Muscle of back (tissue), 11 donors: ENCODE measurements around the gene PPL. TPM values are rescaled to one million over a fixed set of nuclear protein-coding genes. Genes with fewer than 3 reads are reported as not detected.
"Not testable (repeated sequence)": the region's sequence is repeated elsewhere in the genome, so short reads cannot be mapped to it uniquely, and the experiment has no call there.

Experiments
- DNase-seq, 3 donors: peaks; one replicate each; pipeline versions ENCODE4 v3.0.0 to v3.0.0-alpha.2; 2013
- polyA plus RNA-seq, 10 donors: library from polyadenylated mRNA; unstranded; fragments of 120-200 nt; gene quantifications; one replicate each; pipeline ENCODE4 v1.2.1, GENCODE V29; 2013; ENCODE audit not compliant: insufficient read length in 10 of 10

PPL gene
- polyA plus RNA-seq, 10 donors, result 0.57 to 20.2 (median 1.2) TPM

DNA sequence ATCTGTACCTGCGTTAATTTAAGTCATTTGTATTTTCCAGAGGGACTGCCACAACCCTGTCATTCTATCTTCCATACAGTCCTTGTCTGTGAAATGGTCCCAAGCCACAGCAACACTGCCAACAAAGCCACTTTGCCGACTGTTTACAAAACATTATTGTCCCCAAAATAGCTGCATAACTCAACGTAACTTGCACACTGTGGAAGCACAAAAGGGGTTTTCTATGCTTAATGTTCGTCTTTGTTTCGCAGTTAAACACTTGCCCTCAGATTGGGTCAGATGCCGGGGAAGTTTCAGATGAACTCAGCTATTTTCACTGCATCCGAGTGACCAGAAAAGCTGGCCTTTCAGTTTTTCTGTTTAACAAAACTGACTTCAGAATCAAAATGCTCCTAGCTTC is 25.8 kb upstream of the PPL start:
- DNase-seq, result no peak

DNA sequence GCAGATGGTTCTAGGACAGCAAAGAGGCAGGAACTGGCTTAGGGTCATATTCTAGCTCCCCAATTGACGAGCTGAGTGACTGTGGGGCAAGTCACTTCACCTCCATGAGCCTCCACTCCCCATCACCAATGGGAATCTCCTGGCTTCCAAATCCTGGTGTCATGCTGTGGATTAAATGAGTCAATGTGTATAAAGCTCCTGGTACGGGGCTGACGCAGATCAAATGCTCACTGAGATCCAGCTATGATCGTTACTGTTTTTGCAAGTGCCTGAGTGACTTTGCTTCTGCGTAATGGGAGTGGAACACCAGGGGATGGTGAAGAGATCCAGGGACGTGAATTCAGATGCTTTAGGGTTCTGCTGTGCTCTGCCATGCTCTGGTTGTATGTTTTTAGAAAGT is 23.6 kb upstream of the PPL start:
- no peak for DNase-seq

DNA sequence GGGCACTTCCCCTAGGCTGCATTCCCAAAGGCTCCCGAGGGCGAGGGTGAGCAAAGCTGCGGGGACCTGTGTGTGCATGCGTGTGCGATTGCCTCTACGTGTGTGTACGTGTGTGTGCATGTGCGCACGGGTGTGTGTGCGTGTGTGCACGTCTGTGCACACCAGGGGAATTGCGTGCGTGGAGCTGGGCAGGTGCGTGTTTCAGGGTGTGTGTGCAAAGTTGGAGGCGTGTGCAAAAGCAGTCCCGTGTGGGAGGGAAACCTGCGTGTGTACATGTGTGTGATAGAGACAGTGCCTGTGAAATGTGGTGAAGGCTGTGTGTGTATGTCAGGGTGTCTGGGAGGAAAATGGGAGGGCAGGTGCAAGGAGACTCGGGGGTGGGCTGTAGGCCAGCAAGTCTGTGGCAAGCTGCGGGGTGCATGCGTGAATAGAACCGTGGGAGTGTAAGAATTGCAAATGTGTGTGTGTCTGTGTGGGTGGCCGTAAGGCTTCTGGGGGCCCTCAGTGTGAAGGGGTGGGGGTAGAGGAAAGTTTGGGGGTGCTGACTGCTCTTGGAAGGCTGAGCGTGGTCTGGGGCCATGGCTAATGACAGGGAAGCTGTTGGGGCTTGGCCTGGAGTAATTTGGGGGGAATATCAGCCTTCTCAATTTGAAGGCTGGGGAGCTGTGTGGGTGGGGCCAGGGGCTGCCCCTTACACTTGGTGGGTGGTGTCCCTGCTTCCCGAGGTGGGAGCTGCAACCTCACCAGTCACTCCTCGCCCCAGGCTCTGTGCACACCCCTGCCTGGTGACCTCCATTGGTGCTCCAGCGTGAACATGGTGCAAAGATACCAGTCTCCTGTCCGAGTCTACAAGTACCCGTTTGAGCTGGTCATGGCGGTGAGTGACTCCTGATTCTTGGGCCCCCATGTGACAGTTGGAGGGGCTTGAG is 21.8 kb upstream of the PPL start:
- no peak for DNase-seq

DNA sequence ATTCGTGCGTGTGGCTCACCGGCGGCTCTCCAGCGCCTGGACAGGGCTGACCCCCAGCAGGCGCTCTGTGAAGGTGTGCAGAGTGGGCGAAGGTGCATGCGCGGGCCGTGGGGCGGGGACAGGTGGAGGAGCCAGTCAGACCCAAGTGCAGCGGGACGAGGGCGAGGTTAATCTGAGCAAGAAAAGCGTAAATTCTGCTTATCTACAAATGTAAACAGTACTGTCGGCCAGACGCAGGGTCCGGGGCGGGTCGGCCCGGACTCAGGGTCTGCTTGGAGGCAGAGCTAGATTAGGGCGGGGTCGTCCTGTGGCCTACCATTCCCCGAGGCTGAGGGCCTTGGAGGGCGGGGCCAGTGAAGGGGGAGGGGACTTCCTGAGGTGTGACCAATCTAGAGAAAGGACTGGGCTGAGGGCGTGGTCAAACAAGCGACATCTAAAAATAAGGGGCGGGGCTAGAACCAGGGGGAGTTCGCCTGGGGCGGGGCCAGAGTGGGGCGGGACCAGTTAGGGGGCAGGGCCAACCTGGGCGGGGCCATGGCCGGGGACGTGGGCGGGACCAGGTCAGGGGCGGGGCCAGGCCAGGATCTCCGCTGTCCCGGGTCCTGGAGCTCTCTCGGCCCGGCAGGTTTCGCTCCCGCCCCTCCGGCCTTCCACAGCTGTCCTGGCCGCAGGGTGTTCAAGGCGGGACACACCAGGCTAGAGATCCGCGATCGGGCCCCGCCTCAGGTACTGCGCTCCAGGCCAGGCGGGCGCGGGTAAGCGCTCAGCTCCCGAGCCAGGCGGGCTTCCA is 21.0 kb upstream of the PPL start, which contains the start of gene SEC14L5:
Gene SEC14L5, plus strand, starts transcription at position 611 of the 790 bp plus-strand sequence. CDS start 994 bp downstream, outside the sequence.
- peak; percentile 90 to 95 (median 92) for DNase-seq

GRCh38 chr16:4957420-4957719 is 20.4 kb upstream of the PPL start:
- no peak for DNase-seq

DNA sequence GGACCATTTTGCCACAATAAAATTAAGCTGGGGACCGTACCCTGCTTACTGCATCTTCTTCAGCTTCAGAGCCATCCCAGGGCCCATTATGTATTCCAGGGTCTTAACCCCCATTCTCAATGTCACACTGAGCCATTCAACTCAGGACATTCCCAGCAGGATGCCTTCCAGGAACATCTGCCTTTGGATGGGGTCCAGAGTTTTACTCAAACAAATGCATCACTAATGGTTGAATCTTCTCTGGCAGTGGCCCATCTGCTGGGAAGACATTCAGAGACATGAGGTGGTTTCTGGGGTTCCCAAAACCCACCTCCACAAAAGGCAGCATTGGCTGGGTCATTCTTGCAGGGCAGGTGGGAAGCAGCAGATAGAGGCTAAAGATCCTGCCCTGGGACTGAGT is 17.8 kb upstream of the PPL start:
- no peak for DNase-seq

GRCh38 chr16:4951583-4951982 is 14.6 kb upstream of the PPL start:
- not testable (repeated sequence) for DNase-seq

GRCh38 chr16:4949986-4950385 is 13.0 kb upstream of the PPL start:
- DNase-seq, result no peak

GRCh38 chr16:4948903-4949766 is 12.2 kb upstream of the PPL start:
- DNase-seq, result no peak

GRCh38 chr16:4947722-4948503 is 11.0 kb upstream of the PPL start:
- DNase-seq, result peak in 1 of 3 donors; percentile 34

- no peak for DNase-seq
These were observed 10.0 kb upstream of the PPL start for GRCh38 chr16:4946917-4947316.

DNA sequence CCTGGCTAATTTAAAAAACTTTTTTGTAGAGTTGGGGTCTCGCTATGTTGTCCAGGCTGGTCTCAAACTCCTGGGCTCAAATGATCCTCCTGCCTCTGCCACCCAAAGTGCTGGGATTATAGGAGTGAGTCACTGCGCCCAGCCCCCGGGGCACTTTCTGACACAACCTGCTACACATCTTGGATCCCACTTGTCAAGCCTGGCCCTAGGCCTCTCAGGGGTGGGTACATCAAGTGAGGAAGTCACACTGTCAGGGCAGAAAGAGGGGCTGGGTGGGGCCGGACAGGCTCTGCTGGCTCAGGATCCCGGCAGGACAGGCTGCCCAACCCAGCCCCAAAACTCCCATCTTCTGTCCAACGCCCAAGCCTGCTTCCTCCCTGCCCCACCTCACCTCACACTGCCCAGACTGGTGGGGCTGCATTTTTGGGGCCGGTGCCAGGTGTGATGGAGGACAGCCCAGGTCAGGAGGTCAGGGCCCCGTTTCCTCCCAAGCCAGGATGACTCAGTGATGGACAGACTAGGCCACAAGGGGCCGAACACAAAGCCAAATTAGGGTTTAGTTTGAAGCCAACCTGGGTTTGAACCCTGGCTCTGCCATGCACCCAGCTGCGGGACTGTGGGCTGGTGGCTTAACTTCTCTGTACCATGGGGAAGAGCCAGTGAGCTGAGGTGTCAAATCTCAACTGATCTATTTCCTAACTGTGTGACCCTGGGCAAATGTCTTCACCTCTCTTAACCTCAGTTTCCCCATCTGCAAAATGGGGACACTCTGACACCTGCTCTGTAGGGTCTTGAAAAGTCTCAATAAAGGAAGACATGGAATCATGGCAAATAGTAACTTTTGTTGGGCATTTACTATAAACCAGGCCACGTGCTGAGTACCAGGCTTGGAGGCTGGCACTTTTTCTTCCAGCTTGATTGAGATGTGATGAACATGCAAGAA is 8.9 kb upstream of the PPL start:
- DNase-seq, result peak in 1 of 3 donors; percentile 31

- peak; percentile 84 to 93 (median 92) for DNase-seq
These were observed 7.7 kb upstream of the PPL start for GRCh38 chr16:4944333-4945281.

DNA sequence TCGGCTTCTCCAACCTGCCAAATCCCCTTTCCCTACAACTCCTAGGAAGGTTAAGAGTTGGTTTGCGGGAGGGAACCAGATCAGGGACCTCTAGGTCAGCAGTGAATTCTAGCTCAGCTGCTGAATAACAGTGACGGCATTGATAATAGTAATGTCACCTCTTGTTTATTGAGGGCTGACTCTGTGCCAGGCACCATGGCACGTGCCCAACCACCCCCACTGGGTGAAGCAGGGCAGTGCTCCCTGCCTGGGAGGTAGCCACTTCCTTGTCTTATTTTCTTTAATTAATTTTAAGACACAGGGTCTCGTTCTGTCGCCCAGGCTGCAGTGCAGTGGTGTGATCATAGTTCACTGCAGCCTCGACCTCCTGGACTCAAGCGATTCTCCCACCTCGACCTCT is 5.5 kb upstream of the PPL start:
- no peak for DNase-seq

GRCh38 chr16:4940719-4941118 is 3.8 kb upstream of the PPL start:
- no peak for DNase-seq

DNA sequence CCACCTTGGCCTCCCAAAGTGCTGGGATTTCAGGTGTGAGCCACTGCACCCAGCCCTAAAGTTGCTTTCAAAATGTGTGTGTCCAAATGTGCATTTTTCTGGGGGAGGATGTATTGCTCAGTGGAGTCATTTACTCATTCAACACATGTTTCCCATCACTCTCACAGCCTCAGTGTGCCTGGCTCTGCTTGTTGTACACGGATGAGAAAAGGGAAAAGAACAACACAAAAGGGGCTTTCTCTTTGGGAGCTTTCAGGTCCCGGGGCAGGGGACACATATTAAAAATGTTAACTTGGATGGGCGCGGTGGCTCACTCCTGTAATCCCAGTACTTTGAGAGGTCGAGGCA is 1.7 kb upstream of the PPL start:
- DNase-seq, result no peak

DNA sequence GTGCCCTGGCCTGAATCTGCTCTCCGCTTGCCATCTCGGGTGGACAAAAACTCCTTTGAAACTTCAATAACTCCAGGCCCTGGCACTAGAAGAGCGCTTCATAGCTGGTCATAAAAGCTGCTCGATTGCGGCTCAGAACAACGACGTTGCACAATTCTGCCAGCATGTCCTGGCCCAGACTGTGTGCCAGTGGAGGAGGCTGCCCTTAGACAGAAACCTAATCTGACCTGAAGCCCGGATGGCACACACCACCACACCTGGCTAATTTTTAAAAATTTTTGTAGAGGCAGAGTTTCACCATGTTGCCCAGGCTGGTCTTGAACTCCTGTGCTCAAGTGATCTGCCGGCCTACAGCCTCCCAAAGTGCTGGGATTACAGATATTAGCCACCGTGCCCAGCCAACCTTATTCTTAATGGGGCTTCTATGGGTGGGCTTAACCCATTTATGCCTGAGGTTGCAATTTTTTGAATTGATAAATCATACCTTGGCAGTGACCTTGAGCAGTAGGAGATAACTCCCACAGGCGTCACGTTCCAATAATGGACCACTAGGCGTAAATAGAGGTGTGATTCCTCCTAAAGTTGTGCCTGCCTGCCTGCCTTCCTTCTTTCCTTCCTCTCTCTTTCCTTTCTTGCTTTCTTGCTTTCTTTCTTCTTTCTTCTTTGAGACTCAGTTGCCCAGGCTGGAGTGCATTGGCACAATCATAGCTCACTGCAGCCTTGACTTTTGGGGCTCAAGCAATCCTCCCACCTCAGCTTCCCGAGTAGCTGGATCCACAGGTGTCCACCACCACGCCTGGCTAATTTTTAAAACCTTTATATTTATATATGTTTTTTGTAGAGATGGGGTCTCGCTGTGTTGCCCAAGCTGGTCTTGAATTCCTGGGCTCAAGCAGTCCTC is 1.1 kb upstream of the PPL start:
- DNase-seq, result no peak
